Measurements from ENCODE around the gene LALBA. TPM values are rescaled to one million over a fixed set of nuclear protein-coding genes. Genes with fewer than 3 reads are reported as not detected.

The LALBA gene
- polyA plus RNA-seq, 3 donors, result not detected

DNA sequence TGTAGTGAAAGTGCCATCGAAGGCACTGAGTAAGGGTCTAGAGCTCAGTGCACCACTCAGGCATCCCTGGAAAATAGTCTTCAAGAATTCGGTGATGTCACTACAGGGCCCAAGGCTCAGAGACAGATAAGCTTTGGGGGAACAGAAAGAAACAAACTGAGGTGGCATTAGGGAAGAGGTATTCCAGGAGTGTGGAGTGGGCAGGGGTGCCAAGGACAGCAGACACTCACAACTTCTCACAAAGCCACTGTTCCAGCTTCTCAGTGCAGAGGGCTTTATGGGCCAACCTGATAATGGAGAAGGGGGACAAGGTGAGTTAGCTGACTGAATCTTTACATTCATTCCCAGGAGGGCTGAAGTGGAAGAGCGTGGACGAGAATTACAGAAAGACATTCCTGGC, 2.1 kb downstream of the LALBA start:
- H3K4me1 Mint-ChIP-seq, result peaks cover 2% of the 10 kb centered on the region
- Histone ChIP-seq H4K20me1 (ENCODE audit: insufficient read depth, low read length) (no peaks in the 10 kb centered on the region), H3K4me2 (replicated peaks; ENCODE audit: extremely low read depth, low read length, poor library complexity, severe bottlenecking) (no peak overlapping the region), H3K27ac (ENCODE audit: low read depth in 1 of 2, low read length in 2 of 2) (no peak overlapping the region), H3K9ac (ENCODE audit: insufficient read depth, low read length, poor library complexity, severe bottlenecking) (no peak overlapping the region), H3K4me1 (ENCODE audit: control insufficient read depth in 1 of 2, insufficient read depth in 2 of 2, low read length in 2 of 2) (no peaks in the 10 kb centered on the region), H3K4me3 (replicated peaks in 1 of 3; ENCODE audit: low read depth in 2 of 3, low read length in 3 of 3) (no peak overlapping the region), H3K79me2 (ENCODE audit: insufficient read depth, low read length) (no peaks in the 10 kb centered on the region), H3K27me3 (ENCODE audit: control insufficient read depth in 2 of 2, insufficient read depth in 2 of 2, low read length in 2 of 2) (peaks cover 2 to 3% of the 10 kb centered on the region in 2 donors), H3K9me3 (replicated peaks in 1 of 2; ENCODE audit: control insufficient read depth in 1 of 2, insufficient read depth in 1 of 2, low read length in 2 of 2) (no peaks in the 10 kb centered on the region), H2AFZ (ENCODE audit: insufficient read depth, low read depth, low read length, poor library complexity, severe bottlenecking) (no peak overlapping the region), H3K36me3 (replicated peaks in 1 of 2; ENCODE audit: control insufficient read depth in 1 of 2, insufficient read depth in 2 of 2, low read length in 2 of 2) (no peaks in the 10 kb centered on the region)
- DNase-seq, result no peak
- H3K36me3 Mint-ChIP-seq, result no peaks in the 10 kb centered on the region
- peaks cover 6 to 11% (median 8%) of the 10 kb centered on the region in 3 donors for H3K27me3 Mint-ChIP-seq (ENCODE audit: low read depth in 3 of 3)
- intact Hi-C loops (cut with micrococcal nuclease), result no loop called here
- H3K9me3 Mint-ChIP-seq, result peaks cover 0 to 6% (median 0%) of the 10 kb centered on the region in 7 donors
- H3K4me3 Mint-ChIP-seq, result no peak overlapping the region
- WGBS (ENCODE audit: insufficient coverage), result 93% methylated on average over 2 of the region's 4 CpGs
- no peak overlapping the region for H3K27ac Mint-ChIP-seq
- TF ChIP-seq, protein P1, sequence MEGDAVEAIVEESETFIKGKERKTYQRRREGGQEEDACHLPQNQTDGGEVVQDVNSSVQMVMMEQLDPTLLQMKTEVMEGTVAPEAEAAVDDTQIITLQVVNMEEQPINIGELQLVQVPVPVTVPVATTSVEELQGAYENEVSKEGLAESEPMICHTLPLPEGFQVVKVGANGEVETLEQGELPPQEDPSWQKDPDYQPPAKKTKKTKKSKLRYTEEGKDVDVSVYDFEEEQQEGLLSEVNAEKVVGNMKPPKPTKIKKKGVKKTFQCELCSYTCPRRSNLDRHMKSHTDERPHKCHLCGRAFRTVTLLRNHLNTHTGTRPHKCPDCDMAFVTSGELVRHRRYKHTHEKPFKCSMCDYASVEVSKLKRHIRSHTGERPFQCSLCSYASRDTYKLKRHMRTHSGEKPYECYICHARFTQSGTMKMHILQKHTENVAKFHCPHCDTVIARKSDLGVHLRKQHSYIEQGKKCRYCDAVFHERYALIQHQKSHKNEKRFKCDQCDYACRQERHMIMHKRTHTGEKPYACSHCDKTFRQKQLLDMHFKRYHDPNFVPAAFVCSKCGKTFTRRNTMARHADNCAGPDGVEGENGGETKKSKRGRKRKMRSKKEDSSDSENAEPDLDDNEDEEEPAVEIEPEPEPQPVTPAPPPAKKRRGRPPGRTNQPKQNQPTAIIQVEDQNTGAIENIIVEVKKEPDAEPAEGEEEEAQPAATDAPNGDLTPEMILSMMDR (IDR thresholded peaks at IDR 0.05), result no peak

DNA sequence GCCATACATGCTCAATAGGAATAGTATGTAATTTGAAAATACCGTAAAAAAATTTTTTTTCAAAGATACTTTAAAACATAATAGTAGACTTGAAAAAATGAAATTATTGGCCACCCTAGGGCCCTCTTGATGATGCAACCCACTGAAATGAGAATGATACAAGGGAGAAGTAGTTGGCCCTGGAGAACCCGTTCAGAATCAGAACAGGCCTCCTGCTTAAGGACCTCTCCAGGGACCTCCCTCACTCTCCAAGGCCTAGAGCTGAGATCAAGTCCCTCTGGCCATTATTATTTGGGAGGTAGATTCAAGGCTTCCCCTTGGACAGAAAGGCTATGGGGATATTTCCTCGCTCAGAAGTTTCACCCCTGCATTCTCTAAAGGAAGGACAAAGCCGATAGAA, 11.9 kb downstream of the LALBA start:
- Mint-ChIP-seq H3K4me3 (no peak overlapping the region), H3K4me1 (peaks cover 6% of the 10 kb centered on the region), H3K27ac (no peak overlapping the region), H3K9me3 (peaks cover 0 to 4% (median 0%) of the 10 kb centered on the region in 7 donors), H3K27me3 (ENCODE audit: low read depth in 3 of 3) (peaks cover 2 to 5% (median 3%) of the 10 kb centered on the region in 3 donors), H3K36me3 (no peaks in the 10 kb centered on the region)
- WGBS (ENCODE audit: insufficient coverage), result 100% methylated on average over 1 of the region's 4 CpGs
- Histone ChIP-seq H3K36me3 (replicated peaks in 1 of 2; ENCODE audit: control insufficient read depth in 1 of 2, insufficient read depth in 2 of 2, low read length in 2 of 2) (no peaks in the 10 kb centered on the region), H3K4me1 (ENCODE audit: control insufficient read depth in 1 of 2, insufficient read depth in 2 of 2, low read length in 2 of 2) (no peaks in the 10 kb centered on the region), H3K9ac (ENCODE audit: insufficient read depth, low read length, poor library complexity, severe bottlenecking) (no peak overlapping the region), H3K9me3 (replicated peaks in 1 of 2; ENCODE audit: control insufficient read depth in 1 of 2, insufficient read depth in 1 of 2, low read length in 2 of 2) (no peaks in the 10 kb centered on the region), H3K79me2 (ENCODE audit: insufficient read depth, low read length) (no peaks in the 10 kb centered on the region), H4K20me1 (ENCODE audit: insufficient read depth, low read length) (no peaks in the 10 kb centered on the region), H3K27me3 (ENCODE audit: control insufficient read depth in 2 of 2, insufficient read depth in 2 of 2, low read length in 2 of 2) (peaks cover 0 to under 1% of the 10 kb centered on the region in 2 donors), H2AFZ (ENCODE audit: insufficient read depth, low read depth, low read length, poor library complexity, severe bottlenecking) (no peak overlapping the region), H3K4me3 (replicated peaks in 1 of 3; ENCODE audit: low read depth in 2 of 3, low read length in 3 of 3) (no peak overlapping the region), H3K4me2 (replicated peaks; ENCODE audit: extremely low read depth, low read length, poor library complexity, severe bottlenecking) (no peak overlapping the region), H3K27ac (ENCODE audit: low read depth in 1 of 2, low read length in 2 of 2) (no peak overlapping the region)
- TF ChIP-seq, protein P1 (IDR thresholded peaks at IDR 0.05), result no peak
- intact Hi-C loops (cut with micrococcal nuclease), result no loop called here
- DNase-seq, result no peak

Measured in CD14-positive monocyte (primary cell).